Prostate gland (tissue), 2 donors: ENCODE results near the gene SNCG.

Experiments used
- POLR2A ChIP-seq: fragments of 450-650 bp; IDR thresholded peaks from one replicate; pipeline ENCODE4 v1.6.1; 2016; ENCODE audit warnings: antibody characterized with exemption, mild to moderate bottlenecking
- POLR2AphosphoS5 ChIP-seq: sonication (generic); formaldehyde crosslinking; IDR thresholded peaks from one replicate; pipeline ENCODE4 v1.6.1; 2017; ENCODE audit warnings: antibody characterized with exemption
- TF ChIP-seq, protein P1 (sequence below), 4 experiments: fragments of 200-600 bp in 2 of 4; fragments of 450-650 bp in 2 of 4; sonication (generic) in 2 of 4; IDR thresholded peaks; 1 replicate in 3 of 4; 2 replicates in 1 of 4; pipeline ENCODE4 v1.5.1; 2016 to 2019; ENCODE audit warnings: antibody characterized with exemption in 4 of 4, mild to moderate bottlenecking in 2 of 4, moderate library complexity in 2 of 4

DNA sequence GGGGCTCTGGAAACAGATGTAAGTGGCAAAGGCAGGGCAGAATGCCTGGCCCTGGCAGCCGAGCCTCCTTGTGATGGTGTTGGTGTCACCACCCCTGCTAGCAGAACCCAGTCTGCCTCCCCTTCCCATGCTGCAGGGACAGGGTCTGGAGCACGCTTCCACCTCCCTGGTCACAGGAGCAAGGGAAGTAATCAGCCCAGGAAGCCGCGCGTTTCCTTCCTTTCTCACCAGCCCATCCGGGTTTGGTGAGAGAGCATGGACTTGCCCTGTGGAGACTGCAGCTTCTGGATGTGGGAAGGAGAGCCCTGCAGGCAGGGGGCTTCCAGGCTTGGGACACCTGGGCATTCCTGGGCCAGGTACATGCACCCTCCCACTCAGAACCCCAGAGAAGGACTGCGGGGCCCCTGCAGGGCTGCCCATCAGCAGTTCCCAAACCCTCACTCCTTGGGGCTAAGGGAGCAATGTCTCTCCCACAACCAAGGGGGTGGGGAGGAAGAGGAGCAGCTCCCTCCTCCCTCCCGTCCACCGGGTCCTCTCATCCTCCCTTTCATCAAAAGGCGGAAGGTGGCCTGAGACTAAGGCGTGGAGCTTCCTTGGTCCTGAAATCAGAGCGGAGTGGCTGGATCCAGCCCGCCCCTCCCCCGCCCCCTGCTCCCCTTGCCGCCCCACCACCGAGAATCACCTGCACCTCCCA, 2.8 kb upstream of the SNCG start:
- TF ChIP-seq, protein P1, sequence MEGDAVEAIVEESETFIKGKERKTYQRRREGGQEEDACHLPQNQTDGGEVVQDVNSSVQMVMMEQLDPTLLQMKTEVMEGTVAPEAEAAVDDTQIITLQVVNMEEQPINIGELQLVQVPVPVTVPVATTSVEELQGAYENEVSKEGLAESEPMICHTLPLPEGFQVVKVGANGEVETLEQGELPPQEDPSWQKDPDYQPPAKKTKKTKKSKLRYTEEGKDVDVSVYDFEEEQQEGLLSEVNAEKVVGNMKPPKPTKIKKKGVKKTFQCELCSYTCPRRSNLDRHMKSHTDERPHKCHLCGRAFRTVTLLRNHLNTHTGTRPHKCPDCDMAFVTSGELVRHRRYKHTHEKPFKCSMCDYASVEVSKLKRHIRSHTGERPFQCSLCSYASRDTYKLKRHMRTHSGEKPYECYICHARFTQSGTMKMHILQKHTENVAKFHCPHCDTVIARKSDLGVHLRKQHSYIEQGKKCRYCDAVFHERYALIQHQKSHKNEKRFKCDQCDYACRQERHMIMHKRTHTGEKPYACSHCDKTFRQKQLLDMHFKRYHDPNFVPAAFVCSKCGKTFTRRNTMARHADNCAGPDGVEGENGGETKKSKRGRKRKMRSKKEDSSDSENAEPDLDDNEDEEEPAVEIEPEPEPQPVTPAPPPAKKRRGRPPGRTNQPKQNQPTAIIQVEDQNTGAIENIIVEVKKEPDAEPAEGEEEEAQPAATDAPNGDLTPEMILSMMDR (IDR thresholded peaks at IDR 0.05) = no peak
- TF ChIP-seq POLR2AphosphoS5 (no peak), POLR2A (no peak)
